Suprapubic skin (tissue), 4 donors: Measurements from ENCODE around the gene VEPH1. TPM values are rescaled to one million over a fixed set of nuclear protein-coding genes. Genes with fewer than 3 reads are reported as not detected.

Experiments
- DNase-seq, 2 donors: peaks; one replicate each; pipeline ENCODE4 v3.0.0-alpha.2; 2019; ENCODE audit warnings: low spot score in 2 of 2
- H3K27ac ChIP-seq: fragments of 200-600 bp; sonication (generic); one replicate; pipeline ENCODE4 v1.5.1; 2019
- H3K27me3 ChIP-seq: fragments of 200-600 bp; sonication (generic); one replicate; pipeline ENCODE4 v1.5.1; 2019
- H3K36me3 ChIP-seq: fragments of 200-600 bp; sonication (generic); one replicate; pipeline ENCODE4 v1.5.1; 2019
- H3K4me1 ChIP-seq: fragments of 200-600 bp; sonication (generic); one replicate; pipeline ENCODE4 v1.5.1; 2019
- H3K4me3 ChIP-seq: fragments of 200-600 bp; sonication (generic); one replicate; pipeline ENCODE4 v1.5.1; 2019; ENCODE audit warnings: mild to moderate bottlenecking
- H3K9me3 ChIP-seq: fragments of 200-600 bp; sonication (generic); one replicate; pipeline ENCODE4 v1.5.1; 2019
- CTCF ChIP-seq, 2 donors: fragments of 200-600 bp in 1 of 2; fragments of 450-650 bp in 1 of 2; sonication (generic) in 1 of 2; IDR thresholded peaks; one replicate each; pipeline ENCODE4 v1.5.1; 2016 to 2019; ENCODE audit warnings: antibody characterized with exemption in 2 of 2, mild to moderate bottlenecking in 1 of 2, moderate library complexity in 1 of 2
- EP300 ChIP-seq: sonication (generic); formaldehyde crosslinking; IDR thresholded peaks from one replicate; pipeline ENCODE4 v1.6.1; 2017; ENCODE audit warnings: antibody characterized with exemption
- POLR2A ChIP-seq, 2 donors: fragments of 450-650 bp; IDR thresholded peaks; one replicate each; pipeline ENCODE4 v1.6.1; 2017; ENCODE audit warnings: antibody characterized with exemption in 2 of 2, mild to moderate bottlenecking in 2 of 2, moderate library complexity in 2 of 2
- POLR2AphosphoS5 ChIP-seq, 3 donors: sonication (generic); formaldehyde crosslinking; IDR thresholded peaks; one replicate each; pipeline ENCODE4 v1.6.1; 2017; ENCODE audit warnings: antibody characterized with exemption in 3 of 3
- WGBS: methylation state at CpG from one replicate; pipeline ENCODE4 v1.1.5; 2018; 5-methylcytosine and 5-hydroxymethylcytosine counted together
- total RNA-seq, 4 donors: library from RNA; depleted of rRNA; stranded (reverse); fragments of >200 nt; gene quantifications; one replicate each; pipeline ENCODE4 v1.1.0, GENCODE V29; 2016

VEPH1 gene
- total RNA-seq, 4 donors from 2014 or later, result 2.9 to 9.3 (median 5.7) TPM

GRCh38 chr3:157529751-157530150, 26.5 kb upstream of the VEPH1 start:
- H3K9me3 ChIP-seq, result no peaks in the 10 kb centered on the region
- H3K4me3 ChIP-seq, result no peak overlapping the region
- WGBS, result 89% methylated on average over 2 of the region's 2 CpGs
- H3K4me1 ChIP-seq, result no peaks in the 10 kb centered on the region
- no peak overlapping the region for H3K27ac ChIP-seq
- H3K36me3 ChIP-seq, result no peaks in the 10 kb centered on the region
- no peak for TF ChIP-seq EP300
- TF ChIP-seq POLR2A (IDR thresholded peaks at IDR 0.05), result no peak
- TF ChIP-seq POLR2AphosphoS5 (IDR thresholded peaks at IDR 0.05), result no peak
- TF ChIP-seq CTCF (IDR thresholded peaks at IDR 0.05), result no peak
- no peaks in the 10 kb centered on the region for H3K27me3 ChIP-seq
- no peak for DNase-seq

- TF ChIP-seq CTCF (IDR thresholded peaks at IDR 0.05), result no peak
- TF ChIP-seq POLR2A (IDR thresholded peaks at IDR 0.05), result no peak
- TF ChIP-seq POLR2AphosphoS5 (IDR thresholded peaks at IDR 0.05), result no peak
- TF ChIP-seq EP300, result no peak
- Histone ChIP-seq H3K9me3 (no peaks in the 10 kb centered on the region), H3K4me3 (no peak overlapping the region), H3K4me1 (no peaks in the 10 kb centered on the region), H3K27ac (no peak overlapping the region), H3K36me3 (no peaks in the 10 kb centered on the region), H3K27me3 (no peaks in the 10 kb centered on the region)
- DNase-seq, result no peak
- 91% methylated on average over 2 of the region's 2 CpGs for WGBS
Measured at GRCh38 chr3:157529085-157529484, 25.9 kb upstream of the VEPH1 start.

- Histone ChIP-seq H3K27ac (no peak overlapping the region), H3K4me3 (no peak overlapping the region), H3K9me3 (no peaks in the 10 kb centered on the region), H3K27me3 (no peaks in the 10 kb centered on the region), H3K36me3 (no peaks in the 10 kb centered on the region), H3K4me1 (no peaks in the 10 kb centered on the region)
- 86% methylated on average over 5 of the region's 5 CpGs for WGBS
- no peak for DNase-seq
- no peak for TF ChIP-seq CTCF (IDR thresholded peaks at IDR 0.05)
- TF ChIP-seq POLR2AphosphoS5 (IDR thresholded peaks at IDR 0.05), result no peak
- no peak for TF ChIP-seq EP300
- no peak for TF ChIP-seq POLR2A (IDR thresholded peaks at IDR 0.05)
Measured at GRCh38 chr3:157527131-157527881, 24.1 kb upstream of the VEPH1 start.

GRCh38 chr3:157526036-157526435, 22.8 kb upstream of the VEPH1 start:
- 81% methylated on average over 2 of the region's 2 CpGs for WGBS
- Histone ChIP-seq H3K4me3 (no peak overlapping the region), H3K4me1 (no peaks in the 10 kb centered on the region), H3K27me3 (no peaks in the 10 kb centered on the region), H3K36me3 (no peaks in the 10 kb centered on the region), H3K27ac (no peak overlapping the region), H3K9me3 (no peaks in the 10 kb centered on the region)
- no peak for DNase-seq
- TF ChIP-seq CTCF (IDR thresholded peaks at IDR 0.05) (no peak), POLR2AphosphoS5 (IDR thresholded peaks at IDR 0.05) (no peak), EP300 (no peak), POLR2A (IDR thresholded peaks at IDR 0.05) (no peak)

GRCh38 chr3:157523814-157524213, 20.6 kb upstream of the VEPH1 start:
- Histone ChIP-seq H3K9me3 (no peaks in the 10 kb centered on the region), H3K27me3 (no peaks in the 10 kb centered on the region), H3K4me1 (no peaks in the 10 kb centered on the region), H3K4me3 (no peak overlapping the region), H3K27ac (no peak overlapping the region), H3K36me3 (no peaks in the 10 kb centered on the region)
- 96% methylated on average over 1 of the region's 1 CpG for WGBS
- TF ChIP-seq CTCF (IDR thresholded peaks at IDR 0.05) (no peak), POLR2AphosphoS5 (IDR thresholded peaks at IDR 0.05) (no peak), POLR2A (IDR thresholded peaks at IDR 0.05) (no peak), EP300 (no peak)
- DNase-seq, result no peak
